Gastrocnemius medialis (tissue), 4 donors: ENCODE results near the gene PNMT.

Source experiments
- CTCF ChIP-seq, 5 experiments: fragments of 450-650 bp in 3 of 5; fragments of 200-600 bp in 2 of 5; sonication (generic) in 2 of 5; IDR thresholded peaks in 4 of 5; conservative IDR thresholded peaks in 1 of 5; 1 replicate in 4 of 5; 2 replicates in 1 of 5; pipeline ENCODE4 v1.5.1; 2016 to 2019; ENCODE audit warnings: antibody characterized with exemption in 5 of 5, mild to moderate bottlenecking in 3 of 5, moderate library complexity in 3 of 5
- POLR2A ChIP-seq, 2 donors: fragments of 450-650 bp; IDR thresholded peaks; one replicate each; pipeline ENCODE4 v1.6.1; 2017; ENCODE audit warnings: antibody characterized with exemption in 2 of 2, mild to moderate bottlenecking in 2 of 2, moderate library complexity in 2 of 2

DNA sequence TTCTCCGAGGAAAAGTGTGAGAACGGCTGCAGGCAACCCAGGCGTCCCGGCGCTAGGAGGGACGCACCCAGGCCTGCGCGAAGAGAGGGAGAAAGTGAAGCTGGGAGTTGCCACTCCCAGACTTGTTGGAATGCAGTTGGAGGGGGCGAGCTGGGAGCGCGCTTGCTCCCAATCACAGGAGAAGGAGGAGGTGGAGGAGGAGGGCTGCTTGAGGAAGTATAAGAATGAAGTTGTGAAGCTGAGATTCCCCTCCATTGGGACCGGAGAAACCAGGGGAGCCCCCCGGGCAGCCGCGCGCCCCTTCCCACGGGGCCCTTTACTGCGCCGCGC, 31.5 kb downstream of the PNMT start, which contains the start of gene ERBB2:
- TF ChIP-seq CTCF (IDR thresholded peaks at IDR 0.05 in 4 of 5, conservative IDR thresholded peaks at IDR 0.05 in 1 of 5) (no peak), POLR2A (IDR thresholded peaks at IDR 0.05) (peak in 1 of 2 donors; percentile 13)
